Measurements from ENCODE around the gene ROBO2.

The ROBO2 gene

DNA sequence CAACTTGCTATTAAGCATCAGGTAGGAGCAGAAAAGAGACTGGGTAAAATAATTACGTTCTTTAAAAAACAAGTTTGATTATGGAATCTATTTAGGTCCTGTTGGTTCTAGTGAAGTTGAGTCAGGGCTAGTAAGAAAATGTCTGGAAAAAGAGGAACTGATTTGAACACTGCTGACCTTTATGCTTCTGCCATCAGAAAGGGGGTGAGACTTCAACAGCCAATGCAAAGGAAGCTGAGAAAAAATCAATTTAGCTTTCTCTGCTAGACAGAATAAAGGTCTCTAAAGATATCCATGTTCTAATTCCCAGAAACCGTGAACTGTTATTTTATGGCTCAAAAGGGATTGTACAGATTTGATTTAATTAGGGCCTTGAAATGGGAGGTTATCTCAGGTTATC is 157.5 kb downstream of the ROBO2 start:
- DNase-seq (ENCODE audit: extremely low read depth, low read depth): no peak
- TF ChIP-seq, protein P1, sequence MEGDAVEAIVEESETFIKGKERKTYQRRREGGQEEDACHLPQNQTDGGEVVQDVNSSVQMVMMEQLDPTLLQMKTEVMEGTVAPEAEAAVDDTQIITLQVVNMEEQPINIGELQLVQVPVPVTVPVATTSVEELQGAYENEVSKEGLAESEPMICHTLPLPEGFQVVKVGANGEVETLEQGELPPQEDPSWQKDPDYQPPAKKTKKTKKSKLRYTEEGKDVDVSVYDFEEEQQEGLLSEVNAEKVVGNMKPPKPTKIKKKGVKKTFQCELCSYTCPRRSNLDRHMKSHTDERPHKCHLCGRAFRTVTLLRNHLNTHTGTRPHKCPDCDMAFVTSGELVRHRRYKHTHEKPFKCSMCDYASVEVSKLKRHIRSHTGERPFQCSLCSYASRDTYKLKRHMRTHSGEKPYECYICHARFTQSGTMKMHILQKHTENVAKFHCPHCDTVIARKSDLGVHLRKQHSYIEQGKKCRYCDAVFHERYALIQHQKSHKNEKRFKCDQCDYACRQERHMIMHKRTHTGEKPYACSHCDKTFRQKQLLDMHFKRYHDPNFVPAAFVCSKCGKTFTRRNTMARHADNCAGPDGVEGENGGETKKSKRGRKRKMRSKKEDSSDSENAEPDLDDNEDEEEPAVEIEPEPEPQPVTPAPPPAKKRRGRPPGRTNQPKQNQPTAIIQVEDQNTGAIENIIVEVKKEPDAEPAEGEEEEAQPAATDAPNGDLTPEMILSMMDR (IDR thresholded peaks at IDR 0.05; ENCODE audit: low read depth, low read length): no peak

DNA sequence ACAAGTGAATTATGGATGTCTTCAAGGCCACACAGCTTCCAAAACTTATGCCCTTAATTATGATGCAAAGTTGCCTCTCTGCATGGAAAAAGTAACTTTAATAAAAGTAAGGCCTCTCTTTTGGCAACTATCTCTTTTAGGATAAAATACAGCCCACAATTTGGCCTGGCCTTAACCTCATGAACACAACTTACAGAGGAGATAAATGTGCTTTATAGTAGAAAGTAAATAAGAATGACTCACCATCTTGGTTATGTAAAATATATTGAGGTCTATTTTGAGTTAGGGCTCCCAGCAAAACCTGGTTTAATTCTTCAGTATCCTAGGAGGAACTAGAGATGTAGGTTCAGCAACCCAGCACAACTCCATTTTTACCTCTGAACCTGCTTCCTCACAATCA is 164.0 kb downstream of the ROBO2 start:
- TF ChIP-seq, protein P1 (IDR thresholded peaks at IDR 0.05; ENCODE audit: low read depth, low read length): no peak
- DNase-seq (ENCODE audit: extremely low read depth, low read depth): no peak

DNA sequence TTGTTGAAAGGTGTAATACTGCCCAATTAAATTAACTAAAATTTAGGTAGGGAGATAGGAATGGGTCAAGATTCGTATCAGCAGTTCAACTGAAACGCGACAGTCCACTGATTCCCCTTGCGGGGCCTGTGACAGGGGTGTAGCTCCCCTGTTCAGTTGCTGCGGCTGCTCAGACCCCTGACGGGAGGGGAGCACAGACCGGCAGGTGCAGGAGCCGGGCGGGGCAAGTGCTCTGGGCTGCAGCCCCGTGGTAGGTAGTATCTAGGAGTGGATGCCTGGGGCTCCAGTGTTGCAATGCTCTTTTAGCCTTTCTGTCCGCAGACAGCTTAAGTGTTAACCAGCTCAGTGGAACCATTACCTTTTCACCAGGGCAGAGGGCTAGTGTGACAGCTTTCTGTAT is 164.9 kb downstream of the ROBO2 start:
- no peak for DNase-seq (ENCODE audit: extremely low read depth, low read depth)
- TF ChIP-seq, protein P1 (IDR thresholded peaks at IDR 0.05; ENCODE audit: low read depth, low read length): no peak

DNA sequence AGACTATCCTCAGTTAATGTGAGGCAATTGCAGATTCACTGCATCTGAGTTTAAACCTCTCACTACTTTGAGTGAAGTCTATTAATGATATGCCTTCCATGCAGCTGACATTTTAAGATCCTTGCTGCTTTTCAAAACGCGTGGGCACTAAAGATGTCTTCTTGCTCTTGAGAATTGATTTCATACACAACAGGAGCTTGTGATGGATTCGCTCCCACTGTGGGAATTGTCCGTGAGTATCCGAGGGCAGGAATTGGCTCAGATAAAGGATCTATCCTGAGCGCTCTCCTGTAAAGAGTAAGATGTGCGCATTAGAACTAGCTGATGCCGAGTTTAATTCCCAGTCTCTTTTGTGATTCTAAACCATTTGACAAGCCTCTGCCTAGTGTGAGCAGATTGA is 167.9 kb downstream of the ROBO2 start:
- no peak for DNase-seq (ENCODE audit: extremely low read depth, low read depth)
- TF ChIP-seq, protein P1 (IDR thresholded peaks at IDR 0.05; ENCODE audit: low read depth, low read length): no peak

DNA sequence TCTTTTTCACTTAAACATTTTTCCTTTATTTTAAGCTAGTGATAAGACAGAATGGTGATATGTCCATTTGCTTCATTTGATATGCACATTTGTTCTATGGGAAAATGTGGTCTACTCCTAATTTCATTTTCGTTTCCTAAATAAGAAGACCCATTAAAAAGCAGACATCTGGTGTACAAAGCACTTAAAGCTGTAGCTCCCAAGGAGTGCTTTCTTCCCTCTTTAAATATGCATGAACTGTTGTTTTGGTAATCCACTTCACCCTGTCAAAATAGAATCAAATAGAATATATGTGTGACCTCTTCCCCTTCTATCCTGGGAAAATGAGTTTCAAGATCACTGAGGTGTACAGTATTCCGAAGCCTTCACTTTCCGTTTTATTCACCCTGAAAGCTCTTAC is 182.8 kb downstream of the ROBO2 start:
- no peak for DNase-seq (ENCODE audit: extremely low read depth, low read depth)
- TF ChIP-seq, protein P1 (IDR thresholded peaks at IDR 0.05; ENCODE audit: low read depth, low read length): no peak

DNA sequence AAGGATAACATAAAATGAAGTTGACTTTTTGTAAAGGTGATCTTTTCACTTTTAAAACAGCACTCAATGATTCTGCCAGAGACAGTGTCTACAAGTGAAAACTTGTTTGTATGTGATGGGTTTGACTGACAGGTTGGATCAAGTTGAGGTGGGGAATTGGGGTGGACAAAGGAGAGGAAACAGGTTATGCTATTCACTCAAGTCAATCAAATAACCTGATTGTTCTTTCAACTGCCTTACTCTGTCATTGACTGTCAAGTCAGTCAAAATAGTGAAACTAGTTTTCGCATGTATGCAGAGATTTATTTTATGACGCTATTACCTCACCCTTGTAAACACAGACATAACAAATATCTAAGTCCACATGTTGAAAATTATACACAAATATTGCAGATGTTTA is 187.7 kb downstream of the ROBO2 start:
- DNase-seq (ENCODE audit: extremely low read depth, low read depth): no peak
- TF ChIP-seq, protein P1 (IDR thresholded peaks at IDR 0.05; ENCODE audit: low read depth, low read length): no peak

DNA sequence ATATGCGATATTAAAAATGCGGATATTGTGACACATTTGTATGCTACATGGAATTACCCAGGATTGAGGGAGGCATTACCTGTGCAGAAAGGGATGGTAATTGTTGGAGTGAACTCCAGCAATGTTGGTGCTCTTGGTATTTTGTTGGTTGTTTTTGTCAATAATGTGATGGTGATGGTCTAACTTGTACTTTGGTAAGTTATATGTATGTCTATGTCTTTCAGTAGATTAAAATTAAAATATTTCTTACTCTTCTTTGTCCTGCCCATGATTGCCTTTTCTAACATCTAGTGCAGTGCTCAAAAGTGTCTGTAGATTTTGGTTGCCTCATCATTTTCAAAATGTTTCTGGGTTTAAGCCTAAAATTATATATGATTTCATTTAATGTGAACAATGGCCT is 192.7 kb downstream of the ROBO2 start:
- TF ChIP-seq, protein P1 (IDR thresholded peaks at IDR 0.05; ENCODE audit: low read depth, low read length): no peak
- no peak for DNase-seq (ENCODE audit: extremely low read depth, low read depth)

Measured in AG09319 (cell line).